ENCODE measurements around the gene F8. TPM values are rescaled to one million over a fixed set of nuclear protein-coding genes. Genes with fewer than 3 reads are reported as not detected.

The F8 gene
- total RNA-seq, 1 donor from 2014 or later, result 7.3 TPM

DNA sequence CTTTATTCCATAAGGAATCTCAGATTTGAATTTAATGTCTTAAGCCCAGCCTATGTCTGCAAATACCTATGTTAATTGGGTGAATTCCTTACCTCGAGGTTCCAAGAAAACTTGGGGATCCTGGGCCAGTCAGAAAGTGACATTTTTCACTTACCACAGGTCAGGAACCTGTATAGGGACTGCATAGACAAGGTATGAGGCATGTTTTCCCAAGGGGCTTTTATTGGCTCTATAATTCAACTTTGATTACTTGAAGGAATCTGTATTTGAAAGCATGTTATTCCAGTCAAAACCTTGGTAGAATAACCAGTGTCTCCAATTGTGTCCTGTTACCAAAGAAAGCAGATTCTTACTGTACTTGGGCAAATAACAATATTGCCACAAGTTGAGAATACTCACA is 208.7 kb downstream of the F8 start:
- no peak for DNase-seq

DNA sequence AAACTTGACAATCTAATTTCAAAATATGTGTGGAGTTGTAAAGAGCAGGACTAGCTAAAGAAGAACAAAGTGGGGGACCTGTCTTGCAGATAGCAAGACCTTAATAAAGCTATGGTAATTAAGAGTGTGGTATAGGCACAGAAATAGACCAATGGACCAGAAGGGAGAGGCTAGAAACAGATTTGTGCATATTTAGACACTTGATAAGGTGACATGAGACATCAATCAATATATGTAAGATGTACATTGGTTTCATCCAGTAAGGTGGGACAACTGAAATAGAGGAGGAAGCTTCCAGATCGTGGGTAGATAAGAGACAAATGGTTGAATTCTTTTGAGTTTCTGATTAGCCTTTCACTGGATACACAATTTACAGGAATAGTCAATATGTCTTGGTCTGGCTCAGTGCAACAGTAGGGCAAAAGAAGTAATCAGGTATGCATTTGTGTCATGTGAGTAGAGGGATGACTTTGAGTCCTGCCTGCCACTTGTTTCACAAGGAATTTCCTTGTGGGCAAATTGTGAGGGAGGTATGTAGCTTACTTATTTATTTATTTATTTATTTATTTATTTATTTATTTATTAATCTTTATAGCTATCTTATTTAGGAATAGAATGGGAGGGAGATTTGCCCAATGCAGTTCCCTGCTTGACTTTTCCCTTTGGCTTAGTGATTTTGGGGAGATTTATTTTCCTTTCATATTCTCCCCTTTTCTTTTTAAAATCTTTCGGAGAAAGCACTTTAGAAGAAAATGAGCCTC is 210.0 kb downstream of the F8 start:
- no peak for DNase-seq

DNA sequence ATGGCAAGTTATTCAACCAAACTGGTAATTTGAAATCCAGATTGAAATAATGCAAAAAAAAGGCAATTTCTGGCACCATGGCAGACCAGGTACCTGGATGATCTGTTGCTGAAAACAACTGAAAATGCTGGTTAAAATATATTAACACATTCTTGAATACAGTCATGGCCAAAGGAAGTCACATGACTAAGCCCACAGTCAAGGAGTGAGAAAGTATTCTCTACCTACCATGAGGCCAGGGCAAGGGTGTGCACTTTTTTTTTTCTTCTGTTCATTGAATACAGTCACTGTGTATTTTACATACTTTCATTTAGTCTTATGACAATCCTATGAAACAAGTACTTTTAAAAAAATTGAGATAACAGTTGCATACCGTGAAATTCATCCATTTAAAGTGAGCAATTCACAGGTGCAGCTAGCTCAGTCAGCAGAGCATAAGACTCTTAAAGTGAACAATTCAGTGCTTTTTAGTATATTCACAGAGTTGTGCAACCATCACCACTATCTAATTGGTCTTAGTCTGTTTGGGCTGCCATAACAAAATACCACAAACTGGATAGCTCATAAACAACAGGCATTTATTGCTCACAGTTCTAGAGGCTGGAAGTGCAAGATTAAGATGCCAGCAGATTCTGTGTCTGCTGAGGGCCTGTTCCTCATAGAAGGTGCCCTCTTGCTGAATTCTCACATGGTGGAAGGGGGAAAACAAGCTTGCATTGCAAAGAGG is 212.4 kb downstream of the F8 start:
- DNase-seq, result no peak

DNA sequence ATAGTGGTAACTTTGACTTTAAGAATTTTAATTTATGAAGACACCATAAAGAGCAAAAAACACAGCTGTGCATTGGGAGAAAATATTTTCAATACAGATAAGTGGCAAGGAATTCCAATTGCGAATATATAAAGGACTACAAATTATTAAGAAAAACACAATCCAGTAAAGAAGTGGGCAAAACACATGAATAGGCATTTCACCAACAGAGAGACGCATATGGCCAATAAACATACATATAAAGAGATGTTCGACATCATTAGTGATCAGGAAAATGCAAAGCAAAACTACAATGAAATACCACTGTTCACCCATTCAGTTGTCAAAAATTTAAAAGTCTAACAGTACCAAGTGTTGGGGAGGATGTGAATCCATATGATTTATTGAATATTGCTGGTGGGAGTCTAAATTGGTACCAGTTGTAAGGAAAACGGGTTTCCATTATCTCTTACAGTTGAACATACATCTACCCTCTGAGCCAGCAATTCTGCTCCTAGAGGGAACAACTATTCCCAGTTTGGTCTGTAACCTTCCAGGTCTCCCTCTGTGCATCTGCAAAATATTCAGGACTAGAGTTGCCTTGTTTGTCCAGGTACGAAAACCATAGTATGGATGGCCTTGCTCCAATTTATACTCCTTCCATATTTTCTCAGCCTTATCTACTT is 215.6 kb downstream of the F8 start:
- DNase-seq, result no peak

DNA sequence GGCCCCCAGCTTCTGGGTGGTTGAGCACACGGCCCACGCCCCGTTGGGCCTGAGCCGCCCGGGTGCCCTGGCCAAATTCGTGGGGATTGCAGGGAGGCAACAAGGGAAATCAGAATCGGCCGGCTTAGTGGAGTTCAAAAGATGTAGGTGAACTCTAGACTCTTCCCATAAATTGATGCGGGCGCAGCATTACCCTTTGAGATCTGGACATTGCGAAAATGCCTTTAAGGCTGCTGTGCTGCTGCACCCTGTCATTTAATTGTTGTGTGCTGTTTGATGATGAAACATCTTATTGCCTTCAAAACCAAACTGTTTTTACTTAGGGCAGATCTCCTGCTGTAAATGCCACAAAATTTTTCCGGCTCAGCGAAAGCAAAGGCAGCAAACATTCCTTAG is 216.8 kb downstream of the F8 start:
- DNase-seq, result no peak

DNA sequence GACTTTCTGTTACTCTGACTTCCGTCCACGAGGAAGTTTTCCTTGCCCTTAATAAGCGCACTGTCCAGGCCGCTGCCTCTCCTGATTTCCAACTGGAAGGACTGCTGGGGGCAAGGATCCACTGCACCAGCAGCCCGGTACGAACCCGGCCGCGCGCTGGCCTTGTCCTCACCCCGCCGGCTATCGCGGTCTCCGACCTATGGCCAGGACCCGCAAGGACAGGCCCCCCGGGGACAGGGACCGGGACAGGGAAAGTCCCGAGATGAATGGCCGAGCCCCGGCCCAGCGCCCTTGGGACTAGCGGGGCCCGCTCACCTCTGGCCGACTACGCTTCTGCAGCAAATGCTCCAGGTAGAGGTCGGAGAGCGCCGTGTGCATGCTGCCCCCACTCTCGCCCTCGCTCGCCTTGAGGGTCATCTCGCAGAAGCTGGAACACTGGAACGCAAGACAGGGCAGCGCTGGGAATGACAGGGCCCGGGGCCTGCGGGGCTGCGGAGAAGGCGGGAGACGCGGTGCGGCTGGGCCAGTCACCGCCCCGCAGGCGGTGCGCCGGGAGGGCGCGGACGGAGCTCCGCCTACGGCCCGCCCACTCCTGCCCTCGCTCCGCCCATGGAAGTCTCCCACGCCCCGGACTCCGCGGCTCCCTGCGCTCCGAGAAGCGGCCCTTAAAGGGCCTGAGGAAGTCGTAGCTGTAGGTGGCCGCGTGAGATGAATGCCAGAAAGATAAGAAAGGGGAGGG is 217.4 kb downstream of the F8 start, which contains the start of gene MPP1:
Gene MPP1, minus strand, starts transcription at position 529 of the 739 bp plus-strand sequence. Its CDS starts 112 bp downstream, at position 417.
- DNase-seq, result peak; percentile 59

DNA sequence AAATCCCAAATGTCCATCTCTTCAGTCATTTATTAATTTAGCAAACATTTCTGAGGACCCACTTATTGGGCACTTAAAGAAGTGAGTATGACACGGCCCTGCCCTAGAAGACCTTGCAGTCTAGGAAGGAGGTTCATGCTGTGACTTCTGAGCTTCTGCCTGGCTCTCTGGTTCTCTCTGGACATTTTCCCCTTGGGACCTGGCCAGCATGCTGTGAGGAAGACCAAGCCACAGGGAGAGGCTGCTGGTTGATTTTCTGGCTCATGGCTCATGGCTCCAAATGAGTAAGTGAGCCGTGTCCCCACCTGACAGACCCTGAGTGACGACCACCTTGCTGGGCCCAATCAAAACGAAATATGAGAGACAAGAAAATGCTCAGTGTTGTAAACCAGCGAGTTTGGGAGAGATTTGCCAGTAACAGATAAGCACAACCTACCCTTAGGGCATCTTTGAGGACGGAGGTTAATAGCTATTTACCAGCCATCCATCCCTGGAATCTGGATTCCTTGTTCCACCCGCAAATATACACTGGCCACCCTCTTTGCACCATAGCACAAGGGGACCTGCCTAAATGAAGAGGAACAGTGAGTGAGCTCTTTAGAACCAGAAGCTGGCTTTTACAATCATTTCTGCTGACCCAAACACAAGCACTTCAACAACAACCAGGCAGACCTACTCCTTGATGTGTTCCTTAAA is 218.1 kb downstream of the F8 start:
- no peak for DNase-seq

DNA sequence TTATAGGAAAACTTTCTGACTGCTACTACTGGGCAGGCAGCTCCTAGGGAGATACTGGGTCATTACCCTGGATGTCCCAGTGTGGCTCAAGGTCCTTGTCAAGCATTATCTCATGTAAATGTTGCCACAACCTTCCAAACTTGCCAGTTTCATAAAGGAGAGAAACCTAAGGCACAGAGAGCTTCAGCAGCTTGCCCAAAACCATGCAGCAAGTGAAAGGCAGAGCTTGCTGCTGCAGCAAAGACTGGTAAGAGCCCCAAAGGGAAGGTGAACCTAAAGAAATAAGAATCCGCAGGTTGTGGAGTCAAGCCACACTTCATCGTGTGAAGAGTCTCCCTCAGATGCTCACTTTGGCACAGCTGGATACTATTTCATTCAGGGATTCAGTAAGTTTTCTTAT is 219.6 kb downstream of the F8 start:
- no peak for DNase-seq

DNA sequence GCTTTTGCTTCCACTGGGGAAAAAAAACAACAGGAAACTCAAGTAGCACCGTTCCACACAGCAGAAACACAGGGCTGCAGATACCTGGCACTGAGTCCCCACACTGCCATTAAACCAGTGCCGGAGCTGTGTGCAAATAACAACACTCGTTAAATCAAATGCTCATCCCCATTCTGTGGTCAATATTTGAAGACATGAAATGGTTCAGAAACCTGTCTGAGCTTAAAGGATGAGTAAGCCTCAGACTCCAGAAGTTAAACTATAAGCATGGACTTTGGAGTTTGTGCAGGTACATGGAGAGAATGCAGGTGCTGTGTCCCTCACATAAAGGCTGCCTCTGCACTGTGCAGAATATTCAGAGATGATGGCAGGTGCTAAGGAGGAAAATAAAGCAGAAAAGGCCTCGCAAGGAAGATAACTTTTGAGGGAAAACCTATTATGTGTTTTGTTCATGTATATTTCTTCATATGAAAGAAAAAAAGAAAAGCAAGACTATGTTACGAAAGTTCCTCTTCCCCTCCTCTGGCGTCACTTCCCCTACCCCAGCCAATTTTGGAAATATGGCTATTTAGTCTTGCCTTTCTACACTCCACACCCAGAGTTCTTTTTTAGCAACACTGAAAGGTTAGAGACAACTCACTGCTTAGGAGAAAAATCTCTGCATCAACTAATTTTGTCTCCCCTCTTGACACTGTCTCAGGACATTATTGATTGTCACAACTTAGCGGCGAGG is 221.9 kb downstream of the F8 start:
- DNase-seq, result no peak

DNA sequence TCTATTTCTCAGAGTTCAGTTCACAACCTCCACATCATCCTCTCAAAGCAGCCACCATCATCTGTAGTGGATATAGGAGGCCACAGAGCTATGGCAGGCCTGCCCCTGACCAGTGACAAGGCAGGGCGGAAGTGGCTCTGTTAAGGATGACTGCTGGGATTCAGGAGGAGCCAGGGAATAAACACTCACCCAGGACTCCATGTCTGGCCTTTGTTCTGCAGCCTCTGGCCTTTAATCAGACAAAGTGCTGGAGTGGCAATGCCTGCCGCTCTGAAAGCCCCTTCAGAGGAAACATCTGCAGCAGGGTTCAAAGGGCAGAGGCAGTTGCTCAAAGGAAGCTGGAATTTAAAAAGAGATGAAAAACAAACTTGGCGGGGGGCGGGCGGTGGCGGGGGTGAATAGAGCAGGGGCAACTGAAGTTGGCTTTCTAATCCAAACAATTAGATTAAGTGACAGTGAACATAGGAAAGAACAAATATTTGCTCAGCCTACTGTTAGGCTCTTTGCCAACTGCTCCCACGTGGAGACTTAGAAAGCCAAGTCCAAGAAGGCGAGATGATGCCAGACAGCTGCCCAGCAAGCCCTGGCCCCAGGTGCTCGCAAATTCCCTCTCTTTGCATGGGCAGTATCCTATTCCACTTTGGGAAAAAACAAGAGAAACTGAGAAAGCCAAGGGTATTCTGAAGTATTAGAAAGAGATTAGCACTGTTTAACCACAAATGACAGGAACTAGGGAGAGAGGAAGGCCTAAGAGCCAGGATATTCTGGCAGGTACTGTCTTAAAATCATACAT is 222.8 kb downstream of the F8 start:
- no peak for DNase-seq

DNA sequence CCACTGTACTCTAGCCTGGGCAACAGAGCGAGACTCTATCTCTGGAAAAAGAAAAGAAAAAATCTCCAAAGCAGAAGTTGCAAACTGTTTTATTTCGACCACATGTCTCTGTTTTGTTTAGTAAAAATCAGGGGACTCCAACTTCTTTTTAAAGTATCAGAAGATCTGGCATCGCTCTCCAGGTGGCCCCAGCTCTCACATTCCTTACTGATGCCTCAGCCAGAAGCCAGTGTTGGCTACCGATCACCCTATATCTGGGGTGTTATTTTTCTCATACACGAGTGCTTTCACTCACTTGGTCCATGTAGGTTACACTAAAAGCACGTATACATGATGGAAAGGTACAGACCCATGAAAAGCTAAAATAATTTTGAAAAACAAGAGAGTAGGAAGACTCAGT is 225.5 kb downstream of the F8 start:
- DNase-seq, result no peak

DNA sequence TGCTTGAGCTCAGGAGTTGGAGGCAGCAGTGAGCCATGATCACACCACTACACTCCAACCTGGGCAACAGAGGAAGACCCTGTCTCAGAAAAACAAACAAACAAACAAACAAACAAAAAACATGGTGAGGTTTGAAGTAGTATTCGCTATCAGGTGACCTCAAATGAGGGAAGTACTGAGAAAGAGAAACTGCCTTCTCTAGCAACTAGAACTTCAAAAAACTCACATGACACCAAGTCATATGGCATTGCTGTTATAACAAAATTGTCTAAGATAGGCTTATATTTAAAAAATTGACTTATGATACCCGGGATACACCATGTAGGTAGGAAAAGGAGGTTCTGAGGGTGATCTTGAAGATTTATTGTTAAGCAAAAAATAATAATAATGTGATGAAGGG is 227.5 kb downstream of the F8 start:
- DNase-seq, result no peak

DNA sequence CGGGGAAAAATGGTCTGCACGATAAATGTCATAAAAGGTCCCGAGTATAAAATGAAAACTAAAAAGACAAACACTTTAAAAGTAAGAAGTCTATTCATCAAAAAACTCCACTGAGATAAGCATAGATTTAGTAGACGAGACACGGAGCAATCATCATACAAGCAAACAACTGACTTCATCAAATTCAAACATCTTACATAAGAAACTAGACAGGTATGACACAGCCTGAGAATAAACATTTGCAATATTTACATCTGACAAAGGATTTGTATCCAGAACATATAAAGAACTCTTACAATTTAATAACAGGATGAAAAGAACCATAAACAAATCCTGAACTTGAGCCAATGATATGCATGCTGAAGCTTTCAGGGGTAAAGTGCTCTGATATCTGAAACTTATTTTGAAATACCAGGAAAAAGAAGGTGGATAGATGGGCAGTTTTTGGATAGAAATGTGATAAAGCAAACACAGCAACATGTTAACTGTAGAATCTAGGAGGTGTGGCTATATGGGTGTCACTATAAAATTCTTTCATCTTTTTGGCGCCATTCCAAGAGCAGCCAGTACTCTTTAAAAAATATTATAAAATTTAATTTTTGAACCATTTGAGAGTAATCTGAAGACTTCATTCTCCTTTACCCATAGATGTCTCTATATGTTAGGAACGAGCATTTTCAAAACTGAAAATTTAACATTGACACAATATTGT is 229.3 kb downstream of the F8 start:
- no peak for DNase-seq

DNA sequence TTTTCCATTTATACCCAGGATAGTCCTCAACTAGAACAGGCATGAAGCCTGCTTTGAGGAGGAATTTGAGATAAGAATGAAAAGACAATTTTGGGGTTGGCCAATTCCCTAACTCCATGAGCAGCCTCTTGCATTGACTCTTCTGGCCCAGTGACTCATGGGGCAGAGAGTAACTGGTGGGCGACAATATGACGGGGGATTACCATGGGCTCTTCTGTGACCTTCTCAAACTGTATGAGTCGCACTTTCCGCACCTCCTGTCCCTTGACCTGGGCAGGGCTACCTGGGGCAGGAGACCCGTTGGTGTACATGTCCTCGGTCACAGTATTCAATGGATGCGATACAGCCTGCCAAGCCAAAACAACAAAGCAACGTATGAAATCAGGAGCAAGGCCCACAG is 230.6 kb downstream of the F8 start:
- DNase-seq, result no peak

DNA sequence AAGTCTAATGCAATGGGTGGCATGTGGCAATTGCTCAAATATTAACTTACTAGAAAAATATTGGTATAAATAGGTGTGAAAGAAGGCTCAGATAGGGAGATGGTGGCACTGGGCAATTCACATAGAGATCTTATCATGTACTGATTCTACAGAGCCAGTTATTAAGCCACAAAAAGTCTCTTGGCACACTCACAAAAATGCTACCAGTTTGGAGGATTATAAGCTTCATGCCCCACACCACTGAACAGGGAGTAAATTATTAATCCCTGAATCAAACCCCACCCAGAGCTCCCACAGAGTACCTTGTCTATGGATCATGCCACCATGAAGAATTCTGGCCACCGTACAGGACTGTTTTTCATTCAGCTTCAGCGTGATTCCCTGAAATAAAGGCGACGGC is 231.1 kb downstream of the F8 start:
- no peak for DNase-seq
